Measurements from ENCODE around the gene LRG1. TPM values are rescaled to one million over a fixed set of nuclear protein-coding genes. Genes with fewer than 3 reads are reported as not detected.

Gene LRG1
- total and polyA plus RNA-seq, 8 donors = 0.58 to 17.9 (median 0.87) TPM

DNA sequence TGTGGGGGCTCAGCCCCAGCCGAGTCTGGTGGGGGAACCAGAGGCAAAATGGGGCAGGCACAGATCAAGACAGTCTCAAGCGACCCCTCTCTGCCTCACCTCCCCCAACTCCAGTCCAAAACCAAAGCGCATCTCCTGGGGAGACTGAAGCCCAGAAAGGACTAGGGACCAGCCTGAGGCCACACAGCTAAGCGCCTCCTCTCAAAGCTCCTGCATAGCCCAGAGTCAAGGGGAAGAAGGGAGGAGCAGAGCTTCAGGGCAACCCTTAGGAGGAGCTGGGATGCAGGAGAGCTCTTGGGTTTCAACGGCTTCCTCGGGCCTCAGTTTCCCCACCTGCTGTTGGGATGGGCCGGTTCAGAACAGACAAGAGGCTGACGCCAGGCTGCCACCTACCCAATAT is 39.6 kb upstream of the LRG1 start:
- peaks cover 36 to 98% of the 10 kb centered on the region in 2 donors for H3K27me3 ChIP-seq
- no peak overlapping the region for H3K4me3 ChIP-seq
- DNase-seq (no peak), ATAC-seq (no peak)
- H3K4me1 ChIP-seq = peaks cover 6 to 12% of the 10 kb centered on the region in 2 donors
- no peaks in the 10 kb centered on the region for H3K9me3 ChIP-seq
- TF ChIP-seq, protein P1, sequence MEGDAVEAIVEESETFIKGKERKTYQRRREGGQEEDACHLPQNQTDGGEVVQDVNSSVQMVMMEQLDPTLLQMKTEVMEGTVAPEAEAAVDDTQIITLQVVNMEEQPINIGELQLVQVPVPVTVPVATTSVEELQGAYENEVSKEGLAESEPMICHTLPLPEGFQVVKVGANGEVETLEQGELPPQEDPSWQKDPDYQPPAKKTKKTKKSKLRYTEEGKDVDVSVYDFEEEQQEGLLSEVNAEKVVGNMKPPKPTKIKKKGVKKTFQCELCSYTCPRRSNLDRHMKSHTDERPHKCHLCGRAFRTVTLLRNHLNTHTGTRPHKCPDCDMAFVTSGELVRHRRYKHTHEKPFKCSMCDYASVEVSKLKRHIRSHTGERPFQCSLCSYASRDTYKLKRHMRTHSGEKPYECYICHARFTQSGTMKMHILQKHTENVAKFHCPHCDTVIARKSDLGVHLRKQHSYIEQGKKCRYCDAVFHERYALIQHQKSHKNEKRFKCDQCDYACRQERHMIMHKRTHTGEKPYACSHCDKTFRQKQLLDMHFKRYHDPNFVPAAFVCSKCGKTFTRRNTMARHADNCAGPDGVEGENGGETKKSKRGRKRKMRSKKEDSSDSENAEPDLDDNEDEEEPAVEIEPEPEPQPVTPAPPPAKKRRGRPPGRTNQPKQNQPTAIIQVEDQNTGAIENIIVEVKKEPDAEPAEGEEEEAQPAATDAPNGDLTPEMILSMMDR (IDR thresholded peaks at IDR 0.05) = no peak
- no peak overlapping the region for H3K27ac ChIP-seq
- H3K36me3 ChIP-seq = no peaks in the 10 kb centered on the region
- intact Hi-C loops (cut with DNase I) = no loop called here

DNA sequence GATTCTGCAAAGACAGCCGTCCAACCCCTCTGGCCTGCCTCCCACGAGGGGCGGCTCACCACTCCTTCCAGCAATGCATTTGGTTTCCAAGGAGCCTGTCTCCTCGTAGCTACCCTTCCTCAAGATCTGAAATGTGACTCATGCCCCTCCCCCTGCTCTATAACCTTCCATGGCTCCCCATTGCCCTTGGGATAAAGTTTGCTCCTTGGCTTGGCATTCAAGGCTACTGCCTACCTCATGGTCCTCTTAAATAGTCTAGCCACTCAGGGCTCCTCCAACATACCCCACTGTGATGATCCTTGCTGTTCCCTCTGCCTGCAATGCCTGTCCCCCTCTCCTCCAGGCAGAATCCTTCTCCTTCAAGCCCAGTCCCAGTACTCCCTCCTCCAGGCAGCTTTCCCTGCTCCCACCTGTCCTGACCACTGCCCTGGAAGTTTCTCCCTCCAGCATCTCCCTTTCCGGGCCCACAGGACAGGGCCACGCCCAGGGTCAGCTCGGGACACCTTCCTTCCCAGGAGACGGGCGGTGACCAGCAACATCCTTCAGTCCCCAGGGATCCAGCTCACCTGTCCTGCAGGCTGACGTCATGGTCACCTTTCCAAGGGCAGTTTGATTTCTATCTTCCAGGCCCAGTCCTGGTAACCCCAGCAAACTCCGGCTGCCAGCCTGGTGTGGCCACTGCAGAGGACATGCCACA is 38.9 kb upstream of the LRG1 start:
- Histone ChIP-seq H3K9me3 (no peaks in the 10 kb centered on the region), H3K36me3 (no peaks in the 10 kb centered on the region), H3K4me1 (peaks cover 5 to 6% of the 10 kb centered on the region in 2 donors), H3K4me3 (no peak overlapping the region), H3K27me3 (peaks cover 29 to 98% of the 10 kb centered on the region in 2 donors), H3K27ac (no peak overlapping the region)
- intact Hi-C loops (cut with DNase I) = no loop called here
- no peak for ATAC-seq
- no peak for DNase-seq
- TF ChIP-seq, protein P1 (IDR thresholded peaks at IDR 0.05) = no peak

DNA sequence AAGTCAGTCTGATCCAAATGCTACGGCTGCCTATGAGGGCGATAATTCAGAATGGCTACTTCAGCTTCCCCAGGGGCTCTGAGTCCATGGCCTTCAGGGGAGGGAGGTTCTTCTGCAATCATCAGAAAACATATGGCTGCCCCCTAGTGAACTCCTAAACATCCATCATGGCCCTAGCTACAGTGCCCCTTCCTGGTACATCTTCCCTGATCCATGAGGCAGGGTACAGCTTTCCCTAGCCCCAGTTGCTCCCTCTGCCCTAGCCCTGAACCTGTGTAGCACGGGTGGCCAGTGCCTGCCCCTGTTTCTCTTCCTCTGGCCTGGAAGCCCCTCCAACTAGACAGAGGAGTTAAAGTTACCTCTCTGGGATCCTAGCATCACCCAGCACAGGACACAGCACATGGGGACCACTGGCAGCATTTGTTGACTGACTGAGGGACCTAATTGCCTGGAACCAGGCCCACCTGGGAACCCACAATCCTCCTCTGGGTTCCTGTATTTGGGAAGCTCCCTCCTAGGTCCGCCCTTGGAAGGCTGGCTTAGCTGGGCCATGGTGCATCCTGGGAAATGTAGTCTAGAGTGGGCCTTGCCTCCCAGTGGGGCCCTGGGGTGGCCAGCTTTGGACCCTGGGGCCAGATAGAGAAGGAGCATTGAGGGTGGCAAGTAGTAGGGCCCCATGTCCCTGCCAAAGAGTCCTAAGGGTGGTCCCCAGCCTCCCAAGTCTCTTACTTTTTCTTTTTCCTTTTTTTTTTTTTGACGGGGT is 37.4 kb upstream of the LRG1 start:
- no peak for ATAC-seq
- TF ChIP-seq, protein P1 (IDR thresholded peaks at IDR 0.05) = no peak
- no peak for DNase-seq
- Histone ChIP-seq H3K4me1 (peaks cover 5 to 6% of the 10 kb centered on the region in 2 donors), H3K36me3 (no peaks in the 10 kb centered on the region), H3K27me3 (peaks cover 20 to 89% of the 10 kb centered on the region in 2 donors), H3K9me3 (no peaks in the 10 kb centered on the region), H3K27ac (no peak overlapping the region), H3K4me3 (no peak overlapping the region)
- intact Hi-C loops (cut with DNase I) = no loop called here

DNA sequence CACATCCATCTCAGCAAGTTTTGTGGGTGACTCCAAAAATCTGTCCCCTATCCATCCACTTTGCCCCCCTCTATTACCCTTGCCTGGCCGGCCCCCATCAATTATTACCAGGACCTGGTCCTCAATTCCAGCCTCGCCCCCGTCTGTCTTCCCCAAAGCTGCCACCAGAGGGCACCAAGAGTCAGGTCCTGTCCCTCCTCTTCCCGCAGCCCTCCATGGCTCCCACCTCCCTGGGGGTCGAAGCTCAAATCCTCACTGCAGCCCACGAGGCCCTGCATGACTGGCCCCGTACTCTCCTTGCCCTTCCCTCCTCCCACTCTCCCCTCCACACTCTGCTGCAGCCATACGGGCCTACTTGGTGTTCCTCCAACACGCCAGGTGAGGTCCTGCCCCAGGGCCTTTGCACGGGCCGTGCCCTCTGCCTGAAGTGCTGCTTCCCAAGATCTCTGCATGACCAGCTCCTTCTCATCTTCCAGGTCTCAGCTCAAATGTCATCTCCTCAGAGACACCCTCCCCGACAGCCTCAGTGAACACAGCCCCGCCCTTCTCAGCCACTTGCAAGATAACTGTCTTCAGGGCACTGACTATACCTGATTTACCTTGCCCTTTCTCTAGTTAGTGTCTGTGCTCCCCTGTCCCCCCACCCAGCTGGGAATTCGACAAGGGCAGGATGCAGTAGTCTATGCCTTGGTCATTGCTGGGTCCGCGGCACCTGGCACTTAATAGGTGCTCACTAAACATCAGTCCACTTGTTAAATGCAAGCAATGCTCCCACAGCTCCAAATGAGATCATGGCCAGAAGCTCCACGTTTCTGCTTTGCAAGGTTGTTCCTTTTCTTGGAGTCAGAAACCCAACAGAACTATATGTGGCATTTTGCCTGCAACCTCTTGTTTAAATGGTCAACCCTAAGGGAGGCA is 36.4 kb upstream of the LRG1 start:
- Histone ChIP-seq H3K9me3 (no peaks in the 10 kb centered on the region), H3K36me3 (no peaks in the 10 kb centered on the region), H3K4me1 (peaks cover 5 to 6% of the 10 kb centered on the region in 2 donors), H3K27me3 (peaks cover 14 to 86% of the 10 kb centered on the region in 2 donors), H3K4me3 (no peak overlapping the region), H3K27ac (no peak overlapping the region)
- TF ChIP-seq, protein P1 (IDR thresholded peaks at IDR 0.05) = peak; percentile 23 to 81
- ATAC-seq (peak; percentile 71), DNase-seq (peak in 3 of 4 donors; percentile 37 to 89 (median 63))
- intact Hi-C loops (cut with DNase I) = no loop called here

Data from left lung (tissue), 10 donors.